Kidney epithelial cell (primary cell): Measurements from ENCODE around the gene BRF1. TPM values are rescaled to one million over a fixed set of nuclear protein-coding genes. Genes with fewer than 3 reads are reported as not detected.

Source experiments
- DNase-seq: peaks from one replicate; pipeline ENCODE4 v3.0.0-alpha.2; 2010; ENCODE audit warnings: low read depth
- H3K27me3 ChIP-seq: 2 replicates; pipeline ENCODE4 v1.6.0; 2011; ENCODE audit warnings: low read length; ENCODE audit not compliant: control insufficient read depth, insufficient read depth
- H3K36me3 ChIP-seq: 2 replicates; pipeline ENCODE4 v1.5.1; 2011; ENCODE audit warnings: low read length; ENCODE audit not compliant: control insufficient read depth, insufficient read depth
- H3K4me3 ChIP-seq: 2 replicates; pipeline ENCODE4 v1.5.1; 2011; ENCODE audit warnings: low read depth, mild to moderate bottlenecking, control low read depth, low read length
- CTCF ChIP-seq: IDR thresholded peaks from 2 replicates; pipeline ENCODE4 v1.5.1; 2011; ENCODE audit warnings: mild to moderate bottlenecking, moderate library complexity, low read length, control low read depth, inconsistent platforms; ENCODE audit not compliant: insufficient read depth, poor library complexity, severe bottlenecking
- total RNA-seq: library from RNA; depleted of rRNA; stranded (reverse); fragments of >200 nt; gene quantifications from 2 replicates; pipeline ENCODE4 v1.2.3, GENCODE V29; 2015

Gene BRF1
- total RNA-seq, result 33.2 and 48.4 TPM in 2 replicates

- Histone ChIP-seq H3K36me3 (no peaks in the 10 kb centered on the region), H3K4me3 (peak within 1 kb of the TSS; percentile 92), H3K27me3 (no peaks in the 10 kb centered on the region)
- DNase-seq, result peak; percentile 61
- TF ChIP-seq CTCF, result no peak
These were observed at the start of gene BRF1 for GRCh38 chr14:105300542-105301102. Gene BRF1, minus strand, starts transcription at chr14:105301001. Its CDS starts 372 bp downstream, at chr14:105300629.

- no peak for TF ChIP-seq CTCF
- Histone ChIP-seq H3K27me3 (no peaks in the 10 kb centered on the region), H3K36me3 (no peaks in the 10 kb centered on the region), H3K4me3 (no peak overlapping the region)
- DNase-seq, result no peak
These were observed 49.2 kb upstream of the BRF1 start for GRCh38 chr14:105349992-105350391.

DNA sequence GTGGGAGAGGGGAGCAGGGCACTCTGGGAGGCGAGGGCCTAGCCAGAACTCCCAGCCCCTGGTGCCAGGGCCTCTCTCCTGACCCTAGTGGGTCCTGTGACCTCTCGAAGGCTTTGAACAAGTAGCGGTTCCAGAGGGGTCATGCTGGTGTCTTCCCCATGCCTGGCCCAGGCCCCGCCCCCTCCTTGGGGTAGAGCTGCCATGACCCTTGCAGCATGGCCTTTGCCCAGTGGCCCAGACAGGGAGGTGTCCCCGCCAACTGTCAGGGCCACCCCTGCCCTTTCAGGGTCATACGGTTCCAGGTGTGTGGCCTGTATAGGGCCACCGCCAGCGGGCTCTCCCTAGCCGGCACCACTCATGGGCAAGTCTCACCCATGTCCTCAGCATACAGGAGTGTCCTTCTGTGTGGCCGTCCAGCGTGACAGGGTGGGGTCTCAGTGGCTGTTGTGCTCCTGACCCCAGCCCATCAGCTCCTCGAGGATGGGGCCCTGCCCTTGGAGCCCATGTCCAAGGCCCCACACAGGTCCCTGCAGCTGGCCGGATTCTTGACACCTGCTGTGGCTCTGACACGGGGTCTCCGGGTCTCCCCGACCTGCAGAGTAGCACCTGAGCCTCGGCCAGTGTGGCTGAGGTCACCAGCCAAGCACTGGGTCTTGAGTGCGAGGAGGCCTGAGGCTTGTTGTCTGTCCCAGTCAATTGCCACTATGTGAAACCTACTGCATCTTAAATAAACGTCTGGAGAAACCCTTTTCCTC lies 48.3 kb upstream of the BRF1 start:
- H3K36me3 ChIP-seq, result no peaks in the 10 kb centered on the region

GRCh38 chr14:105348169-105348944 lies 47.6 kb upstream of the BRF1 start:
- H3K36me3 ChIP-seq, result no peaks in the 10 kb centered on the region
- H3K27me3 ChIP-seq, result no peaks in the 10 kb centered on the region
- no peak for DNase-seq
- H3K4me3 ChIP-seq, result no peak overlapping the region
- TF ChIP-seq CTCF, result no peak

More for the DNA sequence above, 48.3 kb upstream of the BRF1 start:
- Histone ChIP-seq H3K4me3 (no peak overlapping the region), H3K27me3 (no peaks in the 10 kb centered on the region)
- DNase-seq, result no peak
- TF ChIP-seq CTCF, result no peak

GRCh38 chr14:105347587-105347968 lies 46.8 kb upstream of the BRF1 start:
- no peak for DNase-seq
- TF ChIP-seq CTCF, result no peak
- no peaks in the 10 kb centered on the region for H3K27me3 ChIP-seq
- H3K4me3 ChIP-seq, result no peak overlapping the region
- no peaks in the 10 kb centered on the region for H3K36me3 ChIP-seq
